ENCODE data around the gene C2orf72.

DNA sequence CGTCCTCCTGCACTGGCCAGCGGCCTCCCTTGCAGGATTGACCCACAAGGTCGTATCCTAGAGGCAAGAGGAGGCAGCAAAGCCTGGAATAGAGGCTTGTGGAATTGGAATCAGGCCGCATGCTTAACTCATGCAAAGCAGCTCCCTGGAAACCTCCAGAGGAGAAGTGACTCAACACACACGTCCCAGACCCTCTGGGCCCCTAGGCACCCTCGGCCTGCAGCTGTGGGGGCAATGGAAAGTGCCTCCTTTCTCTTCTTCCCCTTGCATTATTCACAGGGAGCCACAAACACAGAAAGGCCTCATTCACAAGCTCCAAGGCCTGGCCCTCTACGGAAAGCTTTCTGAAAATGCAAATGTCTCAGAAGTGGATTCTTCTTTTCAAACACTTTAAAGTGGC is 21.8 kb upstream of the C2orf72 start:
- TF ChIP-seq ZNF512 (CRISPR knock-in tag; IDR thresholded peaks at IDR 0.05) (no peak), PCBP2 (optimal IDR thresholded peaks at IDR 0.05; ENCODE audit: low read depth, low read length, poor library complexity, severe bottlenecking) (no peak), ZNF597 (CRISPR knock-in tag; IDR thresholded peaks at IDR 0.05) (no peak), EHMT2 (IDR thresholded peaks at IDR 0.05; ENCODE audit: borderline replicate concordance, low read depth, low read length) (no peak), ZNF264 (CRISPR knock-in tag; IDR thresholded peaks at IDR 0.05) (no peak), SMAD1 (CRISPR knock-in tag; IDR thresholded peaks at IDR 0.05; ENCODE audit: borderline replicate concordance, low read depth) (no peak), CTCF (CRISPR knock-in tag; IDR thresholded peaks at IDR 0.05) (no peak), ZFP37 (CRISPR knock-in tag; IDR thresholded peaks at IDR 0.05; ENCODE audit: borderline replicate concordance) (no peak), AKAP8 (CRISPR knock-in tag; IDR thresholded peaks at IDR 0.05) (no peak), RAD21 (CRISPR knock-in tag; IDR thresholded peaks at IDR 0.05) (no peak), ATF7 (IDR thresholded peaks at IDR 0.05) (no peak), ATF7 (CRISPR knock-in tag; IDR thresholded peaks at IDR 0.05) (no peak), SMC3 (IDR thresholded peaks at IDR 0.05; ENCODE audit: low read length) (no peak), NBN (conservative IDR thresholded peaks at IDR 0.05) (no peak)

Measured in HepG2 (cell line).